A673 (cell line): ENCODE measurements around the gene KPNA4. TPM values are rescaled to one million over a fixed set of nuclear protein-coding genes. Genes with fewer than 3 reads are reported as not detected.

Experiments
- BruUV-seq: library from RNA; stranded (reverse); fragments of 400-500 nt; replicated peaks from 2 replicates; lab custom pipeline; 2021; lab: Mats Ljungman, UMichigan
- CTCF ChIA-PET: fragments of 300-600 bp; sonication (Branson Sonifier 250); formaldehyde crosslinking; loops from one replicate; lab custom pipeline; 2022; ENCODE audit warnings: antibody characterized with exemption; lab: Charles Lee
- POLR2A ChIA-PET: fragments of 300-600 bp; sonication (Branson Sonifier 250); formaldehyde crosslinking; loops from one replicate; lab custom pipeline; 2022; ENCODE audit warnings: antibody characterized with exemption; ENCODE audit not compliant: low non-redundant PET; lab: Charles Lee
- DNase-seq: peaks from one replicate; pipeline ENCODE4 v3.0.0-alpha.2; 2015; ENCODE audit warnings: low spot score
- H3K27ac ChIP-seq: fragments of 200-600 bp; sonication (generic); 2 replicates; pipeline ENCODE4 v1.5.1; 2016; ENCODE audit warnings: mixed run types, low read depth, mild to moderate bottlenecking, mixed read lengths, antibody characterized with exemption, low read length; ENCODE audit not compliant: poor library complexity, severe bottlenecking
- H3K27me3 ChIP-seq: fragments of 200-600 bp; sonication (generic); replicated peaks from 2 replicates; pipeline ENCODE4 v1.6.1; 2017; ENCODE audit warnings: mixed run types, low read depth, mild to moderate bottlenecking, mixed read lengths, antibody characterized with exemption, low read length; ENCODE audit not compliant: insufficient read depth, poor library complexity
- H3K36me3 ChIP-seq: fragments of 200-600 bp; sonication (generic); 2 replicates; pipeline ENCODE4 v1.6.1; 2016; ENCODE audit warnings: mixed run types, mild to moderate bottlenecking, mixed read lengths, antibody characterized with exemption, low read length; ENCODE audit not compliant: insufficient read depth, poor library complexity, severe bottlenecking
- H3K4me1 ChIP-seq: fragments of 200-600 bp; sonication (generic); 2 replicates; pipeline ENCODE4 v1.6.1; 2017; ENCODE audit warnings: mixed run types, mild to moderate bottlenecking, mixed read lengths, antibody characterized with exemption, low read length; ENCODE audit not compliant: insufficient read depth, poor library complexity, severe bottlenecking
- H3K4me3 ChIP-seq: fragments of 200-600 bp; sonication (generic); 2 replicates; pipeline ENCODE4 v1.5.1; 2016; ENCODE audit warnings: low read depth, mixed run types, mild to moderate bottlenecking, mixed read lengths, low read length; ENCODE audit not compliant: poor library complexity, severe bottlenecking
- H3K9me3 ChIP-seq: fragments of 200-600 bp; sonication (generic); 2 replicates; pipeline ENCODE4 v1.6.1; 2016; ENCODE audit warnings: mixed run types, low read depth, mild to moderate bottlenecking, mixed read lengths, antibody characterized with exemption, low read length; ENCODE audit not compliant: poor library complexity, severe bottlenecking
- CTCF ChIP-seq: fragments of 300-800, 200-600 bp; sonication (generic); conservative IDR thresholded peaks from 2 replicates; pipeline ENCODE4 v1.5.1; 2017; ENCODE audit warnings: low read depth, mild to moderate bottlenecking, antibody characterized with exemption, low read length, moderate library complexity, mixed read lengths
- EZH2 ChIP-seq: fragments of 200-600 bp; sonication (generic); IDR thresholded peaks from 2 replicates; pipeline ENCODE4 v1.6.1; 2017; ENCODE audit warnings: borderline replicate concordance, low read depth, mild to moderate bottlenecking, mixed read lengths, antibody characterized with exemption, low read length; ENCODE audit not compliant: poor library complexity, severe bottlenecking
- intact Hi-C: fragments of 100-400 bp; cut with micrococcal nuclease; formaldehyde crosslinking; loops from one replicate; pipeline ENCODE4 v1.10.0; 2022; ENCODE audit not compliant: unreplicated experiment
- total RNA-seq: library from RNA; stranded (reverse); gene quantifications from 2 replicates; pipeline ENCODE4 v1.2.3, GENCODE V29; 2021

The KPNA4 gene
- total RNA-seq, 1 experiment from 2014 or later: 88.5 TPM

- Histone ChIP-seq H3K36me3 (no peaks in the 10 kb centered on the region), H3K27ac (no peak overlapping the region), H3K4me1 (no peaks in the 10 kb centered on the region), H3K27me3 (no peaks in the 10 kb centered on the region), H3K9me3 (no peaks in the 10 kb centered on the region), H3K4me3 (no peak overlapping the region)
- TF ChIP-seq EZH2 (no peak), CTCF (no peak)
- ChIA-PET POLR2A (no interaction called here), CTCF (no interaction called here)
- intact Hi-C loops: no loop called here
- no peak for DNase-seq
- BruUV-seq: no TSS peak
These were observed 84.4 kb downstream of the KPNA4 start for GRCh38 chr3:160480931-160481330.

GRCh38 chr3:160479376-160479775 lies 86.0 kb downstream of the KPNA4 start:
- Histone ChIP-seq H3K4me1 (no peaks in the 10 kb centered on the region), H3K9me3 (no peaks in the 10 kb centered on the region), H3K27me3 (no peaks in the 10 kb centered on the region), H3K4me3 (no peak overlapping the region), H3K27ac (no peak overlapping the region), H3K36me3 (no peaks in the 10 kb centered on the region)
- POLR2A ChIA-PET: no interaction called here
- TF ChIP-seq CTCF (no peak), EZH2 (no peak)
- no TSS peak for BruUV-seq
- intact Hi-C loops: no loop called here
- CTCF ChIA-PET: no interaction called here
- DNase-seq: no peak

GRCh38 chr3:160478338-160478737 lies 87.0 kb downstream of the KPNA4 start:
- DNase-seq: no peak
- H3K27ac ChIP-seq: no peak overlapping the region
- TF ChIP-seq EZH2 (no peak), CTCF (no peak)
- ChIA-PET POLR2A (no interaction called here), CTCF (no interaction called here)
- H3K27me3 ChIP-seq: no peaks in the 10 kb centered on the region
- no peaks in the 10 kb centered on the region for H3K9me3 ChIP-seq
- H3K4me1 ChIP-seq: no peaks in the 10 kb centered on the region
- intact Hi-C loops: no loop called here
- no peak overlapping the region for H3K4me3 ChIP-seq
- H3K36me3 ChIP-seq: no peaks in the 10 kb centered on the region
- BruUV-seq: no TSS peak
